ENCODE results near the gene SPDYE4.
"Not testable (repeated sequence)": the region's sequence is repeated elsewhere in the genome, so short reads cannot be mapped to it uniquely, and the experiment has no call there.

The SPDYE4 gene, protein sequence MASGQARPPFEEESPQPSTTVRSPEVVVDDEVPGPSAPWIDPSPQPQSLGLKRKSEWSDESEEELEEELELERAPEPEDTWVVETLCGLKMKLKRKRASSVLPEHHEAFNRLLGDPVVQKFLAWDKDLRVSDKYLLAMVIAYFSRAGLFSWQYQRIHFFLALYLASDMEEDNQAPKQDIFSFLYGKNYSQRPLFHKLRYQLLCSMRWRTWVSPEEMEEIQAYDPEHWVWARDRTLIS

DNA sequence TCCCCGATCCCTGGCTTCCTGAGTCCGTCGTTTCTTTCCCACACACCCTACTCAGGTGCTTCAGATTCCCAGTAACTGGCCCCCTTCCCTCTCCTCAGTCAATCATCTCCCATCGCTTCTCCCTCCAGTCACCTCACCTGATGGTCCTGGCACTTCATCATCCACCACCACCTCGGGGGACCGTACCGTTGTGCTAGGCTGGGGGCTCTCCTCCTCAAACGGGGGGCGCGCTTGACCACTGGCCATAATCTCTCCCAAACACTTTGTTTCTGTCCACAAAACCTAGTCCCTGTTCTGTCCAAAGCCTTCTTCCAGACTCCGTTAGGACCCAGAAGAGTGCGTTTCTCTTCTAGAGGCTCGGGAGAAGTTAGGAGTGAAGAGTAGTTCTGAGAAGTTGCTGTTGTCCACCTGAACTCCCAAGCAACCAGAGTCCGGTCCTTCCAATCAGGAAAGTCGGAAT lies at the start of gene SPDYE4:
Gene SPDYE4 (minus strand): TSS at position 410 of the 460 bp plus-strand sequence. CDS start 164 bp downstream, at position 246.
- no peak within 1 kb of the TSS for H3K9ac ChIP-seq
- no peak within 1 kb of the TSS for H3K4me3 ChIP-seq
- TF ChIP-seq Cebpa-rat (IDR thresholded peaks at IDR 0.05) = no peak
- H3K4me1 ChIP-seq = no peaks in the 10 kb centered on the region
- peaks cover 15% of the 10 kb centered on the region for H3K9me3 ChIP-seq
- H3K27me3 ChIP-seq = no peaks in the 10 kb centered on the region
- H3K4me2 ChIP-seq = no peak within 1 kb of the TSS
- H4K20me1 ChIP-seq = no peaks in the 10 kb centered on the region
- H3K27ac ChIP-seq = no peak within 1 kb of the TSS
- H3K36me3 ChIP-seq = no peaks in the 10 kb centered on the region

DNA sequence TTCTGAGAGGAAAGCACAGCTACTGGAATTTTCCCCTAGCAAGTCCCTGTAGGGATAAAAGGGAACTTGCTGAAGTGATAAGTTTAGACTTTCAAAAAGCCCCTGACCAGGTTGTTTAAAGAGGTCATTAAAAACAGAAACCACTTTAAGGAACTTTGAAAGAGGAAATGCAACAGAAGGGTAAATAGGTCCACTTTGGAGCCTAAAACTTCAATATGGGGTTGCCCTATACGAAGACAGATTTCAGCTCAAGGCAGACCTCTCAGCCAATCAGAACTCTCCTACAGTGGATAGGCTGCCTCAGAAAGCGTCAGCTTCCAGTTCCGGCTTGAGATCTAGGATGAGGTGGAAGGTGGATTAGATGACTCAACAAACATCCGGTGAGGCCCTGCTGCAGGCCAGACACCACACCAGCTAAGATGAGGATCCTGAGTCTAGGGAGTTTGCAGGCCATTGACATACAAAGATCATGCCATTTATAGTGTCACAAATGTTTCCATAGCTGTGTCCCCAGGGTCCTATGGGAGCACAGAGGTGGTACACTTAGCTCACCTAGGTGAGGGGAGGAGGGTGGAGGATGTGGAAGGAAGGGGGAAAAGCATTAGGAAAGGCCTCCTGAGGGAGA lies 48.7 kb upstream of the SPDYE4 start:
- H4K20me1 ChIP-seq = no peaks in the 10 kb centered on the region
- H3K27ac ChIP-seq = no peak overlapping the region
- peak overlapping the region; percentile 0; the same call in 1 of the 2 replicates for H3K4me2 ChIP-seq
- H3K9me3 ChIP-seq = peaks cover 40% of the 10 kb centered on the region
- H3K4me3 ChIP-seq = no peak overlapping the region
- no peak for TF ChIP-seq Cebpa-rat (IDR thresholded peaks at IDR 0.05)
- H3K4me1 ChIP-seq = peaks cover 7% of the 10 kb centered on the region; the same call in 1 of the 2 replicates
- peaks cover 29% of the 10 kb centered on the region for H3K36me3 ChIP-seq
- H3K27me3 ChIP-seq = no peaks in the 10 kb centered on the region
- H3K9ac ChIP-seq = no peak overlapping the region

- Histone ChIP-seq H3K36me3 (peaks cover 25% of the 10 kb centered on the region), H3K27me3 (no peaks in the 10 kb centered on the region), H3K9ac (no peak overlapping the region), H3K4me1 (peaks cover 7% of the 10 kb centered on the region; the same call in 1 of the 2 replicates), H4K20me1 (no peaks in the 10 kb centered on the region), H3K4me2 (peak overlapping the region; percentile 0; the same call in 1 of the 2 replicates), H3K27ac (no peak overlapping the region), H3K9me3 (peaks cover 34% of the 10 kb centered on the region), H3K4me3 (no peak overlapping the region)
- no peak for TF ChIP-seq Cebpa-rat (IDR thresholded peaks at IDR 0.05)
Observed at GRCh38 chr17:8806253-8806925, 48.0 kb upstream of the SPDYE4 start.

DNA sequence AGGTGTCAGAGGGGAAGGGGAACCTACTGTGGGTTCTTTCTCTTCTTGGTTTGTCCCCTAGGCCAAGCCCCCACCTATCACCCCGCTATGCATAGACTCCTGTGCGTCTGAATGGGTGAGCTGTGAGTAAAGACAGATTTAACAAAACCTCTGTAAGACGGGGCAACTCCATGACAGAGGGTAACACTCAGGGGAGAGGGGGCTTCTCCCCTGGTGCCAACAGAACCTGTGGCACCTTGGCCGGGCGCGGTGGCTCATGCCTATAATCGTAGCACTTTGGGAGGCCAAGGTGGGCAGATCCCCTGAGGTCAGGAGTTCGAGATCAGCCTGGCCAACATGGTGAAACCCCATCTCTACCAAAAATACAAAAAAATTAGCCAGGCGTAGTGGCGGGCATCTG lies 47.0 kb upstream of the SPDYE4 start:
- not testable (repeated sequence) for H3K4me1 ChIP-seq, H3K27ac ChIP-seq, H4K20me1 ChIP-seq, H3K4me3 ChIP-seq, H3K4me2 ChIP-seq, H3K9ac ChIP-seq, H3K27me3 ChIP-seq
- Histone ChIP-seq H3K9me3 (peaks cover 24% of the 10 kb centered on the region), H3K36me3 (peaks cover 15% of the 10 kb centered on the region)

GRCh38 chr17:8803531-8804420 lies 45.4 kb upstream of the SPDYE4 start:
- TF ChIP-seq Cebpa-rat (IDR thresholded peaks at IDR 0.05) = no peak
- Histone ChIP-seq H3K9ac (no peak overlapping the region), H3K9me3 (peaks cover 7% of the 10 kb centered on the region), H4K20me1 (no peaks in the 10 kb centered on the region), H3K4me1 (peaks cover 7% of the 10 kb centered on the region; the same call in 1 of the 2 replicates), H3K36me3 (peaks cover 3% of the 10 kb centered on the region; the same call in 1 of the 2 replicates), H3K27me3 (no peaks in the 10 kb centered on the region), H3K27ac (no peak overlapping the region), H3K4me2 (no peak overlapping the region), H3K4me3 (no peak overlapping the region)

- peaks cover 3% of the 10 kb centered on the region; the same call in 1 of the 2 replicates for H3K36me3 ChIP-seq
- no peaks in the 10 kb centered on the region for H3K27me3 ChIP-seq
- no peaks in the 10 kb centered on the region for H3K4me1 ChIP-seq
- no peaks in the 10 kb centered on the region for H3K9me3 ChIP-seq
- no peak overlapping the region for H3K4me3 ChIP-seq
- TF ChIP-seq Cebpa-rat (IDR thresholded peaks at IDR 0.05) = no peak
- no peak overlapping the region for H3K9ac ChIP-seq
- H3K27ac ChIP-seq = no peak overlapping the region
- H3K4me2 ChIP-seq = no peak overlapping the region
- H4K20me1 ChIP-seq = no peaks in the 10 kb centered on the region
Observed at GRCh38 chr17:8801135-8801840, 42.9 kb upstream of the SPDYE4 start.

DNA sequence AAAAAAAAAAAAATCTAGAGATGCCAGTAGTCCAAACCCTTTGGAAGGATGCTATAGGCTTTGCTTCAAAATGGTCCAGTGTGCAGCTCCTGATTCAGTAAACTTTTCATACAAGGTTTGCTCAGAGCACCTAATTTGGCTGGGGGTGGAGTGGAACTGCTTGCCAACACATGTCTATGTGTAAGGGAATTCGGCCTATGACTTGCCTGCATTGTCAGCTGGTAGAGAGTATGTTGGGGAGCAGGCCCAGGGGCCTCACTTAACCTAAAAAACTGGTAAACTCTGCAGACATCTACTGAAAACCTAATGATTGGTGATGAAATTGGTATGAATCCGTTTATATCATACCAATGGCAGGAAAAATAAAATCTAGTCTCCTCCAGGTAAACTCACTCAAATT lies 42.3 kb upstream of the SPDYE4 start:
- H3K9me3 ChIP-seq = no peaks in the 10 kb centered on the region
- H3K27ac ChIP-seq = no peak overlapping the region
- no peaks in the 10 kb centered on the region for H3K27me3 ChIP-seq
- TF ChIP-seq Cebpa-rat (IDR thresholded peaks at IDR 0.05) = no peak
- no peak overlapping the region for H3K4me2 ChIP-seq
- no peaks in the 10 kb centered on the region for H4K20me1 ChIP-seq
- peaks cover 3% of the 10 kb centered on the region; the same call in 1 of the 2 replicates for H3K36me3 ChIP-seq
- H3K4me3 ChIP-seq = no peak overlapping the region
- H3K9ac ChIP-seq = no peak overlapping the region
- no peaks in the 10 kb centered on the region for H3K4me1 ChIP-seq

GRCh38 chr17:8799570-8800212 lies 41.3 kb upstream of the SPDYE4 start:
- no peak overlapping the region for H3K4me2 ChIP-seq
- H3K27ac ChIP-seq = no peak overlapping the region
- no peaks in the 10 kb centered on the region for H4K20me1 ChIP-seq
- no peak overlapping the region for H3K9ac ChIP-seq
- no peak for TF ChIP-seq Cebpa-rat (IDR thresholded peaks at IDR 0.05)
- H3K9me3 ChIP-seq = no peaks in the 10 kb centered on the region
- H3K4me1 ChIP-seq = peaks cover 6% of the 10 kb centered on the region; the same call in 1 of the 2 replicates
- H3K4me3 ChIP-seq = no peak overlapping the region
- no peaks in the 10 kb centered on the region for H3K27me3 ChIP-seq
- H3K36me3 ChIP-seq = peaks cover 3% of the 10 kb centered on the region; the same call in 1 of the 2 replicates

All from BLaER1 (cell line).